GM18499 (cell line): ENCODE measurements around the gene PLEKHG7.
"Not testable (repeated sequence)": the region's sequence is repeated elsewhere in the genome, so short reads cannot be mapped to it uniquely, and the experiment has no call there.

Experiments used
- ATAC-seq: cut with Tn5 transposase; IDR thresholded peaks from one replicate; pipeline ENCODE4 v1.9.1; 2021; ENCODE audit warnings: moderate number of reproducible peaks; ENCODE audit not compliant: insufficient read depth, unreplicated experiment

The PLEKHG7 gene

DNA sequence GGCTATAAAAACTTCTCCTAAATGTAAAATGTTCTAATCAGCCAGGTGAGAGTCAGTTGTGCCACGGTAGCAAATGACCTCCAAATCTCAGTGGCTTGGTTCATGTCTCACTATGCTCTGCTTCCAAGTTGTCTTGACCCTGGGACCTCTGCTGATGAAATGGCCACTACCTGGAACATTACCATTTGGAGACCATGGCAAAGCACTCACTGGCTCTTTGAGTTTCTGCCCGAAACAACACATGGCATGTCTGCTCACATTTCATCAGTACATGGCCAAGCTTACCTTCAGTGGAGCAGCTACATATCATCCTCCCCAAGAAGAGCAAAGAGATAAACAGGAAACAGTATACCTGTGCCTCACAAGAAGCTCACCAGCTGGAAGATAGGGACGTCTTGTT, 40.2 kb downstream of the PLEKHG7 start:
- ATAC-seq, result no peak

DNA sequence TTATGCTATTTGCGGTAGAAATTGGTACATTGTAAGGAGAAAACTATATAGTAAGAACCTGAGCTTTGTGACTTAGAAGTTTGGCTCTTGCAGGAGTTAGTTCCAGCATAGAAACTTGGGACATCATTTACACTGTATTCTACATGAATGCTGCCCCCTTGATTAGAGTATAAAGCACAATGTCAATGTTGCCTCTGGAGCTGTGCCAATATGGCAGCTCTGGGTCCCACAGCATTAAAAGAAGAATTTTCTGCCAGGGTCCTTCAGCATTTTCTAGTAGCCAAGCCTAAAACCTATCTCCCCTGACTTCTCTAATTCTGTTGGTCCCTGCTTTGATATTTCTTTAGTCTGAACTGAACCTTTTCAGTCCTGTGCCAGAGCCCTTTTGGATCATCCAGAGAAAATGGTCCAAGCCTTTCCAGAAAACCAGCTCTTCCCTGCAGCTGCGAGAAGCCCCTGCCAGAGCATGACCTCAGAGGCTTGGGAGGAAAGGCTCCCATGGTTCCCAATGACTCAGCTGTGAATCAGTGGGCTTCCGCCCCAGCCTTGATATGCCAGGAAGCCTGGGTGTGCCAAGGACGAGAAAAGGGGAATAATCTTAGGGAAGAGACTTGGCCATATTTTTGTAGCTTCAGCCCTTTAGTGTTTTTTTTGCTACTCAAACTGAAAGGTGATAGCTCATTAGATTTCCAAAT, 43.2 kb downstream of the PLEKHG7 start:
- no peak for ATAC-seq

DNA sequence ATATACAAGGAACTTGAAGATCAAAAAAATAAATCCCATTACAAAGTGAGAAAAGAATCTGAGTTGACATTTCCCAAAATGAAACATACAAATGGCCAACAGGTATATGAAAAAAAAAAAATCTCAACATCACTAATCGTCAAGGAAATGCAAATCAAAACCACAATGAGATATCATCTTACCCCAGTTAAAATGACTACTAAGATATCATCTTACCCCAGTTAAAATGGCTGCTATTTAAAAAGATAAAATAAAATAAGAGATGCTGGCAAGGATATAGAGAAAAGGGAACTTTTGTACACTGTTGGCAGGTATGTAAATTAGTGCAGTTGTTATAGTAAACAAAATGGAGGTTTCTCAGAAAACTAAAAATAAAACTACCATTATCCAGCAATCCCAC, 44.4 kb downstream of the PLEKHG7 start:
- ATAC-seq, result no peak

DNA sequence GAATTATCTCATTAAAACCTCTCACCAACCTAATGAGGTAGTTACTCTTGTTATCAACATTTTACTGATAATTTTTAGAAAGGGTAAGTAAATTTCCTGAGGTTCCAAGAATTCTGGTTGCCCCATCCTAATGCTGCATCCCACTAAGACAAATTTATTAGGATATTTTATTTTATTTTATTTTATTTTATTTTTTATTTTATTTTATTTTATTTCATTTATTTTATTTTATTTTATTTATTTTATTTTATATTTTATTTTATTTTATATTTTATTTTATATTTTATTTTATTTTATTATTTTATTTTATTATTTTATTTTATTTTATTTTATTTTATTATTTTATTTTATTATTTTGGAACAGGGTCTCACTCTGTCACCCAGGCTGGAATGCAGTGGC, 46.9 kb downstream of the PLEKHG7 start:
- ATAC-seq, result not testable (repeated sequence)

DNA sequence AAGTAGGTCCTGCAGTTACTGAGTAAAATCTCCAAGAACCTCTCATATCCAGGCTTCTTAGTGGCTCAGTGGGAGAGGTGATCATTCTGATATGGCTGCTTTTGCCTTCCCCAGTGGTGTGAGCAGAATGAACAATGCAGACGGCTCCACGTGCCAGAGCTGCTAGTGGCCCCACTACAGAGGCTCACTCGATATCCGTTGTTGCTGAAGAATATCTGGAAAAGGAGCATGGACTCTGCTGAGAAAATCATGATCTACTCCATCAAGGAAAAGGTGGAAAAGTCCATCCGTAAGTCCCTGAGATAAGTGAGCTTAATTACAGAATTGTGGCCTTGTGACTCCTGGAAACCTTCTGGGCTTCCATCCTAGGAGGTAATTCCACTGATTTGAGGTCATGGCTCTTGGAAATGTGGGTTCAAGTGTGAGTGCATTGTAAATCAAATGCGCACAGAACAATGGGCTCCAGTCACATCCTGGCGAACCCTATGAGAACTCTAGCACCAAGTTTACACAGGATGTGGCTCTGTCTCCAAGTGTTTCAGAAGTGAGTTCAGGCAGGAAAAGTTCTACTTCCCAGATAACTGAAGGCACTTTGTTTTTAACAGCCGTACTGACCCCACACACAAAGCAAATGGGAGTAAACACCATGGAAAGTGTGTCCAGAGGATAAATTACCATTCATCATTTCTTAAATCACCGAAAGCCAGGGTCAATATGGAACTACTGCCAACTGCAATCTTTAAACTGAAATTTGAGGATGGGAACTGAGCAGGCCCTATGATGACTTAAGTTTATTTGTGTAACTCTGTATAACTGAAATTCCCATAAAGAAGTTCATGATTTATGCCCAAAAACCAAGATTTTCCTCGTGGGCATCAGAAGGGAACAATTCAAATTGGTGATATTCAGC, 51.4 kb downstream of the PLEKHG7 start:
- ATAC-seq, result no peak

DNA sequence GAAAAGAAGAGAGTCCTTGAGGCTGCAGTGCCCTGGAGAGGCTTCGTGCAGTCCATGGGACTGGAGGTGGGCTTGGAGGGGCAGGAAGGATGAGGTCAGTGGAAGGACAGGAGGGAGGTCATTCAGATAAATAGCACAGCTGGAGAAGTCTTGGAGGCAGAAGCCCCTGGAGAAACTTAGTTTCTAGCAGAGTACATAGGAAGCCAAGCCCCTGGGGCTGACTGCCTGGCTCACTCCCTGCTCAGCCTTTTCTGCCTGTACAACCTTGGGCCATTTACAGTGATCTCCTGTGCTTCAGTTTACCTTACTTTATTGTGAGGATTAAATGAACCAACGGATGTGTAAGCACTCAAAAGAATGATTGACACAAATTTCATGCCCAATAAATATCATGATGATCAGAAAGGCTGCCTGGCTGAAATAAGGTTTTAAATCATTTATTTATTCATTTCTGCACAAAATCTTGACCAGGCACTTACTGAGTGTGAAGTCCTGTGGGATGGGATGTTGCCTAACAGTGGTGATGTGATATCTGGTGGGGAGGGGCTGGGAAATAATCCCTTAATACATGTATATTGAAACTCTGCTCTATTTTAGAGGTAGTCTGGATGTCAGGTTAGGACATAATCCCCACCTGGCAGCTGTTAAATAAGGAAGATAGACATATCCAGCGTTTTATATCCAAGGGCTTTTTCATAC, 54.3 kb downstream of the PLEKHG7 start:
- ATAC-seq, result no peak

DNA sequence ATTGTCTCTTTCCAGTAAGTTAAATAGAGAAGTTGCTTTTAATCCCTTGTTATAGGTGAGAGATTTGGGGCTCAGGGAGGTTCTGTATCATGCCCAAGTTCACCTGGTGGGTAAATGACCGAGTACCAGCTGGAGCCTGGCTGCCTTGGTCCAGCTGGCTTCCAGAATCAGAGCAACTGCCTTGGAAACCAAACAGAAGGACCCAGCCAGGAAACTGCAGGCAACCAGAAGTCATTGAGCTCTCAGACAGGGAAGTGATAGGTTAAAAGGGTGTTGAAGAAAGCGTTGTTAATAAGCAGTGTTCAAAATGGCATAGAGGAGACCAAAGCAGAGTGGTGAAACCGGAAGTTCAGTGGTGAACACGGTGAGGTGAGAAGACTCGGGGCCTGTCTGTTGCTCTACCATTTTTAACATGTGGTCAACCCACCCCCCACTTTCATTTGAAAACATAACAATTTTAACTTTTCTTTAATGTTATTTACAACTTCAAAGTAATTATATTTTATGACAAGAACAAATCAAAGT, 54.9 kb downstream of the PLEKHG7 start:
- no peak for ATAC-seq

DNA sequence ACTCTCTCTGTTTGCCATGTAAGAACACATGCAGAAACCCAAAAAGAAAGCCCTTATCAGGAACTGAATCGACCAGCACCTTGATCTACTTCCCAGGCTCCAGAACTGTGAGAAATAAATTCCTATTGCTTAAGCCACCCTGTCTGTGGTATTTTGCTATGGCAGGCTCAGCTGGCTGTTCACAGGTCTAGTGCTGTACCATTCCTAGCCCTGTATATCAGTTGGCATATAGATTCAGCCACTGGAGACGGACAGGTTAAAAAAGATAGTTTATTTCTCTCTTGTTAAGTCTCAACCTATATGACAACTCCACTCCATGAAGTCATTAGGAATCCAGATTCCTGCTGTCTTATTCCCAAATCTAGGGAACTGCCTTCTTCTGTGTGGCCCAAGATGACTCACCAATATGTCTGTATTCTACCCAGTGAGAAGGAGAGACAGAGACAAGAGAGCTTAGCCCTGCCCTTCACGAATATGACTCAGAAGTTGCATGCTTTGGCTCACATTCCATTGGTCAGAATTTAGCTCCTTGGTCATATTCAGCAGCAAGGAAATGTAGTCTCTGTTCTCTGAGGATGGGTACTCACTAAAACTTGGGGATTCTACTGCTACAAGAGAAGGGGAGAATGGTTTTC, 57.0 kb downstream of the PLEKHG7 start:
- no peak for ATAC-seq

DNA sequence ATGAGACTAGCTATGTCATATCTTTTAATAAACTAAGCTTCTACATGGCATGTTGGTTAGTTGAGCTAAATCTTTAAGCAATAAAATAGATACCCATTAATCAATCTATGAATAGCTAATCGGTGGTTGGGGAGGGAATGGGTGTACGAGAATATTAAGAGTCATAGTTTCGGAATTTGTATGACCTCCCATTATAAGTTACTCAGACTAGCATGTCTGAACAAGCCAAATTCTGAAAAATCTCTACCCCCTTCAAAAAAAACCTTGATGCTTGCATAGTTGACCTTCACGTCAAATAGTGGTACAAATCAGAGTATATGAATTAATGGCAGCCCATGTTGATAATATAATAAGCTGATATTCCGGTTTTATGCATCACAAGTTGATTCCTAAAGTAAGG, 60.0 kb downstream of the PLEKHG7 start:
- no peak for ATAC-seq

DNA sequence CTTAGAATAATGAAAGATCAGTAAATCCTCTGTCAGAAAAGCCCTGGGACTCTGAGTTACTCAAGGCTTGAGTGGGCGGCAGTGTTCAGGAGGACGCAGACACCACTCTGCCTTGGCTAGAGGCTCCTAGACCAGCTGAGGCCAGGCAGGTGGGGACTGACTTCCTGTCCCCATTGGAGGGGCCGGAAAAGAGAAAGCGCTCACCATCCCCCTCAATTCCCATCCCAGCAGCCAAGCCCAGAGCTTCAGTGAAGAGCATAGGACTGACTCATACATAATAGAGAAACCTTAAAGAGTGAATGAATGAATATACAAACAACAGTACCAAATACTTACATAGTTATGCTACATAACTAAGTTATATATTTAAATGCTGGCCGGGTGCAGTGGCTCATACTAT, 62.0 kb downstream of the PLEKHG7 start:
- ATAC-seq, result no peak

DNA sequence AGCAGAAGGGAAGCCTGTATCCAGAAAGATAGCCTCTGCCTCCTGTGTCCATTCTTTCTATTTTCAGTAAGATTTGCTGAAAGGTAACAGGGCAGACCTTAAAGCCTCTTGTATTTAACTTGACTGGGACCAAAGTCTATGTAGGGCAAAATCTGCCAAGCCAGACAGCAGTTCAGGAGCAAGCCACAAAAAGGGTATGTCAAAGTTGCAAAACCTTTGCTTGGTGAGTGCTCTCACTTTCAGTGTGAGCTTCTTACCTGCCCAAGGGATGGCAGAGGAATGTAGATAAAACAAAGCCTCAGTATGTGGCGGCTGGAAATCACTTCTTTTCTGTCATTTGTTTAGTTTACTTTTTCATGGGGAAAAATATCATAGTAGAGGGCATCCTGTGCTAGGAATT, 63.1 kb downstream of the PLEKHG7 start:
- ATAC-seq, result no peak

DNA sequence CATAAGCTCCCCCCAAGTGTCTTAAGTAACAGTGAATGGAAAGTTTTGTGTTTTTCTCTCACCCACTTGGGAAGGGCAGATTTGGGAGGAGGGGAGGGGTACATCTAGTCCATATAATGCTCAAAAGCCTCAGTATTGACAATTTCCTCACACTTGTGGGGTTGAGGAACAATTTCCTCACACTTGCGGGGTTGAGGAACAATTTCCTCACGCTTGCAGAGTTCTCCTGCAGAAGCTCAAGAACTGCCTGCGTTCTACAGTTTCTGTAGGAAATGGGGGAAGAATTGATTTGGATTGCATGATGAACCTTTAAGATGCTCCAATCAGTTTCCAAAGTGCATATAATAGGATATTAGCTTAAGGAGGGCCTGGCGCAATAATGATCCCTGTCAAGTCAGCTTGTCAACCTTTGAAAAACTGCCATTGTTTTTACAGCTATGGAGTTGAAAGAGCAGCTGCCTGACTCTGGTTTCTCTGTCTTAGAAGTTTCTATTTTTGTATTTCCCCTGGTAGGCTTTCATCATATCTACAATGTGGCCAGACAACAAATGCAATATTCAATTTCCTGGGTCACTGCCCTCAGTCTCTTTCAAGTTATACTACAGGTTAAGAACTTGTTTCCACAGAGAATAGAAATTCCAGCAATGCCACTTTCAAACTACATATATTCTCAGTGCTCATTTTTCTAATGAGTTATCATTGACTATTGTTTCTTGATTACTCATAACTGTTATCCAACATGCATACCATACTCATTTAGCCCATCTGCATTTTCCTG, 66.5 kb downstream of the PLEKHG7 start:
- ATAC-seq, result peak; percentile 71

DNA sequence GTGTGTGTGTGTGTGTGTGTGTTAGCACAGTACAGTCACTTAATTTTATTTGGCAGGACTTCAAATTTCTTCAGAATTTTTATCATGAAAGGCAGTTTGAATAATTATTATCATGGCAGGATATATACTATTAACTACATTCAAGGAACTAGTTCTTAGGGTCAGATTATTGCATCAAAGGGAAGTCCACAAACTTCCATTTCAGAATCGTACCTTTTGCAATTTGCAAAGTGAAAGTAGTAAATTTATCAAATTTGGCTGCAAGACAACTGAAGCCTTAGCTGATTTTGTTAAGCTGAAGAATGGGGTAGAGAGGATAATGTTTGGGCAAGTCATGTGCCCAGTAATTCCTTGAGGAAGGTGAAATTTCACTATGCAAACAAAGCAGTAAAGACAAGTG, 68.2 kb downstream of the PLEKHG7 start:
- ATAC-seq, result no peak

DNA sequence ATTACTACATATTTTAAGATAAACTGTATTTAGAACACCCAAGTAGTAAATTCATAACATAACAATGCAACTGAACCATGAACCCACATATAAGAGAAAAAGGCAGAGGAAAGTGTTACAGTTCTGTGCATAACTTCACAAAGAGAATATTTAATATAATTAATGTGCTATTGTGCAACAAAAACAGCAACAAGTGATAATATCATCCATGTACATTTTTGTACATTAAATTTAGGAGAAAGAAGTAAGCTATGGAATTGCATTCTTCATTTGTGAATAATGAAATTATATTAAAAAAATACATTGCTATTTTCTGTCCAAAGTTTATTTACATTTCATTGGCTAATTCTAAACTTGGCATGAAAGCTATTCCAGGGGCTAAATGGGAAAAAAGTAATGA, 72.6 kb downstream of the PLEKHG7 start:
- no peak for ATAC-seq

DNA sequence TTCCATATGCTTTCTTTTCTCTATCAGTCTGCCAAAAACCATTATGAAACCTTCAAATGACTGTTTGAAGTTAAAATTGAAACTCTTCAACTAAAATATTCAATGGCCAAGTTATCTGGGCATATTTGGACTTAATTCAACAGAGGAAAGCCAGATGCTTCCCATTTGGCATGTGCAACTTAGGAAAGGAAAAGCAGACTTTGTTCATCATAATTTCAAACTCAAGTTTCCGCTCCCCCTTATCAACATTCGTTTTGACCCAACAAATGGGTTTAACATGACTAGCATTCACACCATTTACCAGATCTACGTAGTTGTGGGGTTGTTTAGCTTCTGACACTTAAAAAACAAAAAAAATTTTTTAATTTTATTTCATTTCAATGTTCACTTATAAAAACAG, 75.7 kb downstream of the PLEKHG7 start:
- no peak for ATAC-seq

DNA sequence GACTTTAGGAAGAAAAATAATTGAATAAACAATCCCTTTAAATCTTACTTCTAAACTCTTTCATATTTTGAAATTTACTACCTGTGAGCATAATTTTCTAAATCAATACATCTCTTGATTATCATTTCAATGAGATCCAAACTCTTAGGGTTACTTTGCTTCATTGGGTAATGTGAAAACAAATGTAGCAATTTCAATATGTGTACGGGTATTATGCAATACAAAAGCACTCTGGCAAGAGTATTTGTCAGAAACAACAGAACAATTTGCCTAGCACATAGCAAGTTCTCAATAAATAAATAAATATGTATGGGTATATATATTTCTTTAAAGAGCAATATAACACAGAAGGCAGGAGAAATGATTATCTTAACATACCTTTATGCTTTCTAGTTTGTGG, 77.1 kb downstream of the PLEKHG7 start:
- ATAC-seq, result no peak

DNA sequence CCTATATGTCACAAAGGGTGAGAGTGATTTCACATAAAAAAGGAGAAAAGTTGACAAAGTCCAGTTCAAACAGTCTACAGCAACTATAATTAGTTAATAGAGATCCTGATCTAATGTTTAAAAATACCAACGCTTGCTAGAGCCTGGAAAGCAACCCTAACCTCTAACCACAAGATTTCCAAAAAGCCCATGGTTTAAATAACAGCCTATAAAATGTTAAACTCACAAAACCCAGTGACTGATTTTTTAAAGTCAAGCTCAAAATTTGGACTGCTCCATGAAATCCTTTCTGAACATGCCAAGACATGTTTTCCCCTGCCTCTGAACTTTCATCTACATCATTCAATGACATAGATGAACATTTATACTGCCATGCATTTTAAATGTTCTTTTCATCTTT, 81.6 kb downstream of the PLEKHG7 start:
- ATAC-seq, result no peak

DNA sequence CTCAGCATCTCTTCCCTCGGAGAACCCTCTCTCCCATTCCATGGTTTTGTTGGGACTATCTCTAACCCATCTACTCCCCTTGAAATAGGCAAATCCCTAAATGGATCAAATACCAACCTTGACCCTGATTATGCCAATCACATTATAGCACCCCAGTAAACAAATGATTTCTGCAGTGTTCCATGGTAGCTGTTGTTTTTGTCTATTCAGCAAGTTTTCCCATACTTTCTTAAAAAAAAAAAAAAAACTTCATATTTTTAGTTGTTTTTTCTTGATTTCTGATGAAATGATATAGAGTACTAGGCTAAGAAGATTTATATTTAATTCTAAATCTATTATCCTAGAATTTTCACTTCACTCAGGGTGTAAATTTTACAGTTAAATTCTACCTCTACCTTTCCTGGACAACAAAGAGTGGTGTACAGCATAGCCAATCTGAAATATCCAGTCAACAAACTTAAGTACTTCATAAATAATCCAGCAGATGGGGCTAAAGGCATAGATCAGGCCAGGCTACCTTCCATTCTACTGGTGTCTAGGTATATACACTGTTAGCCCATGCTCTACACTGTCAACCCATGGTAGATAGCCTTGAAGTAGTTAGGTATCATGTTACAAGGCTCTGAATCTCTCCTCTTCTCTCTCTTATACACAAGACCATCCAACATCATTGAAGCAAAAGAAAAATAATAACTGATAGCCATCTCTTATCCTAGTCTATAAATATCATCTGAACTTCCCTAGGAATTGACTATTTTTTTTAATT, 82.2 kb downstream of the PLEKHG7 start:
- peak; percentile 91 for ATAC-seq

DNA sequence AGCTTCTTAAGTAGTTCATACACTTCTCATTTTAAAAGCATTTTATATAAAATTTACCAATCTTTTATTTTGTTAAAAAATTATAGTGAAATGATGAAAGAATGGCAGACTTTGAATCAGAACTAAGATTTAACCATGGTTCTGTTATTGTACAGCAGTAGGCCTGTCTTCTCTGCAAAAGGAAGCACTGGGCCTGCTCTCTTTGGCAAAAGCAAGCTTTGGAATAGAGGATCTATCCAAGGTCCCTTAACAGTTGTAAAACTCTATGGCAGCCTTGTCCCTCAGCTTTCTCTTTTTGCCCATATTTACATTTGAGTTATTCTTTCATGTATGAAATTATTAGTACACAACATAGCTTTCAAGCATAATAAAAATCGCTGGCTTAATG, 82.8 kb downstream of the PLEKHG7 start:
- ATAC-seq, result no peak
